GM19035 (cell line): ENCODE measurements around the gene LUZP2.

Experiments used
- ATAC-seq: cut with Tn5 transposase; IDR thresholded peaks from one replicate; pipeline ENCODE4 v1.9.1; 2021; ENCODE audit not compliant: unreplicated experiment

LUZP2 gene

DNA sequence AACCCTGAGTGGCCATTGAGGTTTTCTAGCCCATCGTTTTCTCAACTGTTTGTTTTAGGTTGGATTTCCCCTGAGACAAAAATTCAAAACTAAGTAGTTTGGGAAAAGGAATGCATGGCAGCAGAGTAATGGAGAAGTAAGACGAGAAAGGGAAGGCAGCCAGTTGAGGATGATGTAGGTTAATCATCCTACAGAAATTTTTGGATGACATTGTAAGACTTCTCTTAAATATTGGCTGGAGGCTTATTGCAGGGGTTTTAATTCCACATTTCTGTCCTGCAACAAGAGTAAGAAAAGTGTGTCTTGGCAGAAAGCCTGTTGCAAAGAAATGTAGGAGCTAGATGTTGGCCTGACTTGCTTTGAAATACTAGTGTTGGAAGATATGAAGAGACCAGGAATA, 308.8 kb downstream of the LUZP2 start:
- ATAC-seq = no peak

DNA sequence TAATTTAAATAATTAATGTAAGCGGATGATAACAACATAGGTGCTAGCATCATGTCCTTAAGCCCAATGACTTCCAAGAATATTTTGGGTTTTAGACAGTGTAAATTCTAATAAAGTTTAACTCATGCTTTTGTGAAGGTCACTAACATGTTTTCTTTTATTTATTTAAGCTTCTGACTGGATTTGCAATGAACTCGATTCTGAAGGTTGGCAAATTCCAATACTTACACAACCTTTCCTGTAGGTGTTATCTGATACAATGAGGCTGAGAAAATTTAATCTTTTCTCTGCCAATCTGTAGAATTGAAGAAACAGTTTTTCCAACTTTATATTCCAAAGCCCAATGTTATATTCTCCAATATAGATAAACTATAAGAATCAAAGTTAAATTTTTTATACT, 311.3 kb downstream of the LUZP2 start:
- ATAC-seq = no peak

DNA sequence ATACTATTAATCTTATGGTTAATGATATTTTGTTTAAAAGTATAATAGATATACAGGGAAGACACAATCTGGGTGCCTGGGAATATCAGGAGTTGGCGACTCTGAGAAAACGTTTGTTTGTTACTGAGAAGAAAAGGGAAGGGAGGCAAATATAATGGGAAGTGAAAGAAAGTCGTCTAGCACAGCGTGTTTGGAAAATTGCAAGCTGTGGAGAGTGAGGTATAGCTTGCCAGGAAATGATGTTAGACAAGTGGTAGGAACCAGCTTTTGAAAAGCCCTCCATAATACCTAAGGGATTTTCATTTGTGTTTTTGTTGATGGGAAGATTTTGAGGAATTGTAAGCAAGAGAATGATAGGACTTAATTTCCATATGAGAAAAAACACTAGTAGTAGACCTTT, 322.2 kb downstream of the LUZP2 start:
- ATAC-seq = no peak

DNA sequence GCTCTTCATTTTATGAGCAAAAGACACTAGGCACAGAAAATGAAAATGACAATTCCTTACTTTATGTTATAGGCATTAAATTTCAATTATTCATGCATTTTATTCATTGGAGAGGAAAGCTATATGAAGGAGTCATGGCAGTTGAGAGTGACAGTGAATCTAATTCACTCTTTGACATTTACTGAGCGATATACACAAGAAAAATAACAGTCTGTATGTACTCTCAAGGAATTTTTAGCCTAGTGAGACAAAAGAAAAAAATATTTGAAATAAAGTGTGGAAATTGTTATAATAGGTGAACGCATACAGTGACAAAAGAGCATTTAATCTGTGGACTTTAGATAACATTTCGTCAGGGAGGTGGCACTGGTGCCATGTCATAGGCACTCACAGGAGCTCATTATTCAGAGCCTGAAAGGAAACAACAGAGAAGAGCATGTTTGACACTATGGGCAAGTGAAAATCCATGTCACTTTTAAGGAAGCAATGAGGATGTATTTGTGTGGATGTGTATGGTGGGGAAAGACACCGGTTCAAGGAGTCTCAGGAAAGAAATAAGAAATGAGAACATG, 323.1 kb downstream of the LUZP2 start:
- no peak for ATAC-seq

DNA sequence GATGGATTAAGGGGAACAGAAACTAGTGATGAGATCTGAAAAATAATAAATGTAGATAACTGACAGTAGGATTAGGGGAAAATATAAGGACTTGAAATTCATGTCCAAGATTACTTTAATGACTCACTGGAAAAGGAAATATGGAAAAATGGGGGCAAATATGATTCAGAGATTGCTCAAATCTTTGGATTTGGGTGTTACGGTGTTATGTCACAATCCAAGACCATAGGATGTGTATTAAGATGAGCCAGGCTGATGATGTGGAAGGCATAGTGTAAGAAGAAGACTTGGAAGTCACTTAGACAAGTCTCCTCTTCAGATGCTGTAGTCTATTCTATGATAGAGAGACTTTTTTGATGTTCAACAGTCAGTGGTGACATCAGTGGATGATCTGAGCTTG, 323.7 kb downstream of the LUZP2 start:
- ATAC-seq = no peak

DNA sequence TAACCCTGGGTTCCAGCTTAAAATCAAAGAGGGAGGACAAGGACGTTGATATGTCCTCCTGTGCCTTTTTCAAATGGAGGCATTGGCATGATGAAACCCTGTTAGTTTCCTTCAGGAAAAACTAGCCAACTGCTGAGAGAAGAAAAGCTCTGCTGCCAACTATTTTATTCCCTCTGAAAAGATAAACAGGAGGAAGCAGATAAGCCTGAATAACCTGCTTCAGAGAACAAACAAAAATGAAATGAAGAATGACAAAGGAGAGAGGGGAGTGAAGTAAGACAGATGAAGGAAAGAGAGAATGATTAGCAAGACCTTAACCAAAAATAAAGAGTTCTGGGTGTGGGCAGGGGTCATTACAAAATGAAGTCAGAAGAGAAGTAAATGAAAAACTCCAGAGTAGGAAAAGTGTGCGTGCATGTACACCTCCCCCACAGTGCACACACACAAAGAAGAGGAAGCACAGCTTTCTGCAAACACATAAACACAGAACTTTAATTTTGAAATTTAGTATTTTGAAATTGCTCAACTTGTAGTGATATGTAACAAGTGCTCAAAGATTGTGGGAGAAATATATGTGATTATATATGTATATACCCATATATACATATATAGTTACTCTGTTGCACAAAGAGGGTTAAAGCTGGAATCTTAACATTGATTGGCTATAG, 332.2 kb downstream of the LUZP2 start:
- ATAC-seq = no peak

DNA sequence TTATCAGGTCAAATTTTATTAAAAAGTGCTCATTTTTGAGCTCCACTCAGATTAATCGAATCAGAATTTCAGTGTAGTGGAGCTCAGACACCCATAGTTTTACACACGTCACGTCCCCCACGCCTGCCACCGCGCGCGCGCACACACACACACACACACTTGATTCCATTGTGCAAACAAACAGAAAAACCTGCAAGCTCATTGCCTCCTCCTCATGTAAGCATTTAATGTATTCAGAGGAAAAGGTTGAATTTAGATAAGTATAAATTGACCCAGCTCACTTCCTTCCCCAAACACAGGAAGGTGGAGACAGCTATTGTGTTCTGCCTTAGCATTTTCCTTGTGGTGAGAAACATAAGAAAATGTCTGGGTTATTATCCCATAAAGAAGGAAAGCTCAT, 336.7 kb downstream of the LUZP2 start:
- no peak for ATAC-seq

DNA sequence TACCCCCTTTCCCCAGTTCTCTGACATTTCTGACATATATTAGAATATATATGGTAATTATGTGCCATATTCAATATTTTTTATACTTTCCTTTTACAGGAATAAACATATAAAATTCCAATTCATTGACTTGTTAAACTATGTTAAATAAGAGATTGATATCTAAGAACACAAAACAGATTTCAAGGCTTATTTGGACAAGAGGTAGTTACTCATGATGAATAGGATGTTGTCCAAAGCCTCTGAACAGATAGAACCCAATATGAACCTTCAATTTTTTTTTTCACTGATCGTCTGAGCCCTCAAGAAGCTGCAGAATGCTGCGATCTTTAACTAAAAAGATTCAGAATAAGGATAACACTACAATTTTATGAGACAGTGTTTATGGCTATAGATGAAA, 340.3 kb downstream of the LUZP2 start:
- ATAC-seq = no peak

DNA sequence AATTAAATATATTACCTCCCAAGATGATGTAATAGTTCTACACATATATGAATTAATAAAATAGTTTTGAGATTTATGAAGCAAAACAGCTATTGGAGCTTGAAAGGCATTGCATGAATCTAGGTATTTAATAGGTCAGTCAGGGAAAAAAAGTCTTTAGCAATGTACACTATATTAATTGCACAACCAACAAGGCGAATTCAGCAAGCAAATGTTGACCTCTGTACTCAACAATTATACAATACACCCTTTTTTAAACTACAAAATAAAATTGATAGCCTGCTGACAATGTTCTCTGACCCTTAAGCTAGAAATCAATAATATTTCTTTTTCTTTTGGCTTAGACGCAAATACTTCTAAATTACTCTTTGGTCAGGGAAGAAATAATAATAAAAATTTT, 345.5 kb downstream of the LUZP2 start:
- no peak for ATAC-seq

DNA sequence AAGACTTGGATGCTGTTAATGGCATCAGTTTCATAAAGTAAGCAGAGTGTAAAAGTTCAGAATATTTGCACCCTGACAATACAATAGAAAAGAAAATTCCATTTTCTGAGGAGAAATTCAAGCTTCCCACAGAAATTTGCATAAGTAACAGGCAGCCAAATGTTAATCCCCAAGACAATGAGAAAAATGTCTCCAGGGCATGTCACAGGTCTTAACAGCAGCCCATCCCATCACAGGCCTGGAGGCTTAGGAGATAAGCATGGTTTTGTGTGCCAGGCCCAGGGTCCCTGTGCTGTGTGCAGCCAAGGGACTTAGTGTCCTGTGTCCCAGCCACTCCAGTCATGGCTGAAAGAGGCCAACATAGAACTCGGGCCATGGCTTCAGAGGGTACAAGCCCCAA, 347.6 kb downstream of the LUZP2 start:
- no peak for ATAC-seq

DNA sequence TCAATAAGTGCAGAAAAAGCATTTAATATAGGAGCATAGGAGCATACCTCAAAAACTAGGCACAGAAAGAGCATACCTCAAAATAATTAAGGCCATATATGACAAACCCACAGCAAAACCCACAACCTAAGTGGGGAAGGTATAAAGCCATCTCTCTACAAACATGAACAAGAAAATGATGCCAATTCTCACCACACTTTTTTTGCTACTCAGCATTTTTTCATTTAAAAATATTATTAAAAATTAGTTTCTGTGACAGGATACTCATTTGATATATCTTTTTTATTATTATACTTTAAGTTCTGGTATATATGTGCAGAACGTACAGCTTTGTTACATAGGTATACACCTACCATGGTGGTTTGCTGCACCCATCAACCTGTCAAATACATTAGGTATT, 352.0 kb downstream of the LUZP2 start:
- ATAC-seq = no peak

DNA sequence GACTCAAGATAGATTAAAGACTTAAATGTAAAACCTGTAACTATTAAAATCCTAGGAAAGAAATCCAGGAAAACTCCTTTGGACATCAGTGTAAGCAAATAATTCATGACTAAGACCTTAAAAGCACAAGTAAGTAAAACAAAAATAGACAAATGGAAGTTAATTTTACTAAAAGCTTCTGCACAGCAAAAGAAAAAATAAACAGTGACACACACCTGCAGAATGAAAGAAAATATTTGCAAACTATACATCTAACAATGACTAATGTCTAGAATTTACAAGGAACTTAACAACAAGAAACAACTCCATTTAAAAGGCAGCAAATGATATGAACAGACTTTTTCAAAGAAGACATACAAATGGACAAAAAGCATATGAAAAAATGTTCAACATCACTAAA, 359.1 kb downstream of the LUZP2 start:
- no peak for ATAC-seq

DNA sequence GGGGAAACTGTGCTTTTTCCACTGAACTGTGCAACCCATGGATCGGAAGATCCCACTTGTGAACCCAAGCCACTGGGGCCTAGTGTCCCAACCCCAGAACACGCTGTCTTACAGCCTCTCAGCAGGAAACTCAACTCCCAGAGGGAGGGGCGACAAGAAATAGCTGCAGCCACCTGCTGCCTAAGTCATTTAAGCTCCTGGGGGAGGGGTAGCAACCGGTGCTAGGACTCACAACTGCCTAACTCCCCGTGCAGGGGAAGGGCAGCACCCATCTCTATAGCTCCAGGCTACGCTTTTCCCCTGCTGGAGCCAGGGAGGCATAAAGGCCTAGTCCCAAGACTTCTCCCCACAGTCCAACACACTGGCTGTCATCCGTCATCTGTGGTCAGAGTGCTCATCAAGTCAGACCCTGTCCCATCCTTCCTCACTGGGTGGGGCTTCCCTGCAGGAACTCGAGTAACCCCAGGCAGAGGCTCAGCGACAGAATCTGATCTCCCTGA, 363.0 kb downstream of the LUZP2 start:
- no peak for ATAC-seq

DNA sequence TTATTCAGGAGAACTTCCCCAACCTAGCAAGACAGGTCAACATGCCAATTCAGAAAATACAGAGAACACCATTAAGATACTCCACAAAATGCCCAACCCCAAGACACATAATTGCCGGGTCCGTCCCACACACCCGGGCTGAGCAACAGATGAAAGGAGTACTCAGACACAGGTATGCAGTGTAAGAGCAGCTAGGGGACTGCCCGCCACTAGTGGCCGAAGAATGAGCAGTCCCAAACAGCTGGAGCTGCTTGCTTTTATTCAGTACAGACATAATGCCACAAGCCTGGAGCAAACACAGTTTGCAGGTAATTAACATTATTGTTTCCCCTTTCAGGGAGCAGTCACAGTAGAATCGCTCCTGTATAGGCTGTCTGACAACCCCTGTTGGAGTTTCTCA, 364.6 kb downstream of the LUZP2 start:
- ATAC-seq = no peak

DNA sequence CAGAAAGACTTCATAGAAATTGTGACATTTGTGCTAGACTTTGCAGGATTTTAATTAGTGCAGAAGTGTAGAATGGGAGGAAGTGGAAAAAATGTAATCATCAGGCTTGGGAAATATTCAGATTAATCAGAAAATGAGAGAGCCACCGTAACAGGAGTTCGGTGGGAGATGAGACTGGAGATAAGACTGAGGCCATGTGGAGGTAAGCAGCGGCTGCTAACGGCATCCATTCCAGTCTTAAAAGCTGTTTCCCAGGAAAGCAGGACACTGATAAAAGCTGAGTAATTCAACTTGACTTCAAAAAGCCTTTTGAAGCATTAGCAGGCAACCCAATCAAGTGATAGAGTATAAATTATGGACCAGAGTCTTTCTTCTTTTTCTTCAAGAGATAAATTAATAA, 369.9 kb downstream of the LUZP2 start:
- no peak for ATAC-seq

DNA sequence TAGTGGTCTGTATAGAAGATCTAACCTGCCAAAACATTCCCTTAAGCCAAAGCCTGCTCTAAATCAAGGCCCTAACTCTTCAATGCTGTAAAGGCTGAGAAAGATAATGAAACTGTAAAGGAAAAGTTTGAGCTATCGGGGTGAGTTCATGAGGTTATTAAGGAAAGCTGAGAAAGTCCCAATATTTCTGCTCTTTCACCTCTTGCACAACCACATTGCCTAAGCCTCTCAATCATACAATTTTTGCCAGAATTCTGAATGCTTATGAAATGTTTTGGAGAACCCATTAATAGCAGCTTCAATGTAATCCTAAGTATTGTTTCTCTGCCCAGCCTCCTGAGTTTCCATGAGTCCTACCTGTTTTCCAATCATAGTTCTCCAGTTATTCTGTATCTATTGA, 373.2 kb downstream of the LUZP2 start:
- no peak for ATAC-seq

DNA sequence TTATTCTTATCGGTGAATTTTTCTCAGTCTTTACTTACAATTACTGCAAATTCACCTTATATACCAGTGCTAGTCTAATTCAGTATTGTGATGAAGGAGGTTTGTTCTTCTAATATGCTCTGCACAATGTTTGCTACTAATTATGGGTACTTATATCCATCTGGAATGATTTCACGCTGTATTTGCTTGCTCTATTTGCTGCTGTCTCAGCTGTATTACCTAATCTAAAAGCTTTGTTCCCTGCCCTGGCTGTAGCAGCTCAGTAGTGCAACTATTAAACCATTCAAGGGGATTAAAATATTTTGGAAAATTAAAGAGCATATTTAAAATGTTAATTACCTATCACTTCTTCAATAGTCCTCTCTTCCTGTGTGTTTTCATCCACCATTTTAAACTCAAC, 375.3 kb downstream of the LUZP2 start:
- no peak for ATAC-seq

DNA sequence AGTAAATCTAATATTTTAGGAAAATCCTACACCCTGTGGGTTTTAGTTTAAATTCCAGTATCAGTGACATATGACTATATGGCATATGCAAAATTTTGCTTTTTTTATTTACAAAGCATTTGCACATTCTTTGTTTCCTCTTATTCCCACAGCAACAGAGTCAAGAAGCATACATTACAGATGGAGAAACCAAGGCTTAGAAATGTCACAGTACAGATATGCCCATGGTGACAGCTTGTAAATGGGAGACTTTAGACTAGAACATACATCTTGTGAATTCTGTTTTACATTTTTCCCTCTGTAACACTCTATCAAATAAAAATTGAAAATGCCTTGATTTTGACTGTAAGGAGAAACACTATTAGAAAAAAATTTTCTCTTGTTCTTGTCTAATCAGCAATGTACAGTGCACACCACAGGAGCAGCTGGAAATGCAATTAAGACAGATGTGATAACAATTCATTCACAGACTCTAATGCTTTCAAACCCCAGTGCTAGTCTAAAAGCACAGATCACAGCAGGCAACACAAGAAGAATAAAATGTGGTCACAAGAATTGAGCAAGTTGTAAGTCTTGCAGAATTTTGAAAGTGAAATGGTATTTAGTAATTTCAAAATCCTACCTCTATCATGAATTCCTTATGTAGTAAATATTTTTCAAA, 375.9 kb downstream of the LUZP2 start:
- no peak for ATAC-seq

DNA sequence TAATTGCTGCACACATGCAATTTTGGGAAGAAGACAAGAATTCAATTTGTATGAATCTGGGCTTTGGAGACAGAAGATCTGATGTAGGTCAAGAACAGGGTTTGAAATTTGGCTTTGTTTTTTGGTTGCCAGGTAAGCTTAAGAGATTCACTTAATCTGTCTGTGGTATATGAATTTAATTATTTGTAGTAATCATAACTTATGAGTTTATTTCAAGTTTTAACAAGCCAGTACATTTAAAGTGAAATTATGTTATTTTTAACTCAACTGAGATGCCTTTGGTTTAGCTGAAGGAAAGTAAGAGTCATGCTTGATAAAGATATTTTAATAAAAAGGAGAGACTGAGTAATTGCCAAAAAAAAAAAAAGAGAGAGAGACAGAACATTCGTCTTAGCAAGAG, 384.1 kb downstream of the LUZP2 start:
- ATAC-seq = no peak

DNA sequence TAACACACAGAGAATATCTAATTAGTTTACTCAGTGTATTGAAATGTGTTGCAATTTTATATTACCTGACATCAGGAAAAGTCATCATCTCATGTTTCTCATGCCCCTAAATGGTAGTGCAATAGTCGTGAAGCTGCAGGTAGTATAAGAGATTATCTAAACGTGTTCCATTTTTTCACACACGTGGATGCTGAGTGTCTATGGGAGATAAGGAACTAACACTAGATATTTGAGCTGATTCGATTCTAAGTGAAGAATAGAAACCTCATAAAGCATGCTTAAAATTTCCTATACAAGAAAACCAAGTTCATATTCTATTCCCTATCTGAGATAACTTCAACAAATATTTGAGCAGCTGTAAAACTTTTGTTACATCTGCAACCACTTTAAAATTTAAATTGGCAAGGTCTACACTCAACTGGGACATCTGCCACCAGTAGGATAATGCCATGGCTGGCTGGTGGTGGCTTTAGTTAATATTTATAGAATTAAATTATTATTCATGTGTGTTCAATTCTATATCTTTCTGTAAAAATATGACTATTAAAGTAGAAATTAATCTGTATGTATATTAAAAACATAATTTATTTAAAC, 388.8 kb downstream of the LUZP2 start:
- no peak for ATAC-seq

DNA sequence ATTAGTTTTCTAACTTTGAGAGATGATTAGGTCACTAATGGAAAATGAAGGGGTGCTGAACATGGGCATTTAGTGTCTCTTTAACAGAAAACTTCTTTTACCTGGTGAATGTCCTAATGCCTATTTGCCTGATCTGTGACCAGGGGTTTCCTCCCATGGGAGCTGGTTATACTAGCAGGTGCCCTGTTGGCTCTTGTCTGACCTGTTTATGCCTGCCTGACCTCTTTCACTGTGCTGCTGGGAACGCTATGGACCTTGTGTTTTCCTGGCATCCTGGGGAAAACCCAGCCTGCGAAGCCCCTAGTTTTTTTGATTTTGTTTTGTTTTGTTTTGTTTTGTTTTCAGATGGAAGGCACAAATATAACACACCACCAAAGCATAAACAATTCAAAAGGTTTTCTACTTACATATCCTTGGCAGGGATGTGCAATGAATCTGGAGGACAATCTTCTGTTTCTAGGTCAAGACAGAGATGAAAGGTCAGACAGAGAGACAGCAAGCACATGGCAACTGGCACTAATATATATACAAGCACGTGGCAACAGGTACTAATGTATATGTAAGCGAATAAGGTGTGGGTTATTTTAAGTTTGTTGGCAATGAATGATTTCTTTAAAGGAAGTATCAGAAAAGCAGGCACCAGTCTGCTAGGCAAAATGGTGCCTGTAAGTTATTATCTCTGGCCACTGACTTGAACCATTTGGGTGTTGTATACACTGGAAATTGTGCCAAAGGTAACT, 390.2 kb downstream of the LUZP2 start:
- ATAC-seq = no peak

DNA sequence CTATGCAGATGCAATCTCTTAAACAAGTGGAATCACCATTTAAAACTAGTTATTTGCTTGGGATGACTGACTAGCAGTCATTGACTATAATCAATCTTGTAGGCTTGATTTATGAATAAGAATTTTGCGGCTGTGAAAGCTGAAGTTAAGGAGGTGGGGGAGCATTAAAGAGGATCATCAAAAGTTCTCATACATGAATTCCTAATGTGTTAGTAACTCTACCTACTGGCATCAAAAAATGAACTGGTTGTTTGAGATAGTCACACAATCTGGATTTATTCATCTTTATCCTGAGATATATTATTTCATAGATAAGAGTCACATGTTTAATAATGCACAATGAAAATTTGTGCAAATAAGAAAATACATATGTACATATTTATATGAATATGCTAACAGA, 393.6 kb downstream of the LUZP2 start:
- no peak for ATAC-seq
